AG09319 (cell line): ENCODE data around the gene PGF.
"Not testable (repeated sequence)": the region's sequence is repeated elsewhere in the genome, so short reads cannot be mapped to it uniquely, and the experiment has no call there.

Experiments used
- DNase-seq: peaks from one replicate; pipeline ENCODE4 v3.0.0-alpha.2; 2010; ENCODE audit warnings: low read depth; ENCODE audit errors: extremely low read depth
- TF ChIP-seq, protein P1 (sequence below): IDR thresholded peaks from 2 replicates; pipeline ENCODE4 v1.5.1; 2011; ENCODE audit warnings: low read depth, mild to moderate bottlenecking, inconsistent platforms, low read length, moderate library complexity

The PGF gene

GRCh38 chr14:74936731-74937130, 18.7 kb downstream of the PGF start:
- no peak for DNase-seq
- TF ChIP-seq, protein P1, sequence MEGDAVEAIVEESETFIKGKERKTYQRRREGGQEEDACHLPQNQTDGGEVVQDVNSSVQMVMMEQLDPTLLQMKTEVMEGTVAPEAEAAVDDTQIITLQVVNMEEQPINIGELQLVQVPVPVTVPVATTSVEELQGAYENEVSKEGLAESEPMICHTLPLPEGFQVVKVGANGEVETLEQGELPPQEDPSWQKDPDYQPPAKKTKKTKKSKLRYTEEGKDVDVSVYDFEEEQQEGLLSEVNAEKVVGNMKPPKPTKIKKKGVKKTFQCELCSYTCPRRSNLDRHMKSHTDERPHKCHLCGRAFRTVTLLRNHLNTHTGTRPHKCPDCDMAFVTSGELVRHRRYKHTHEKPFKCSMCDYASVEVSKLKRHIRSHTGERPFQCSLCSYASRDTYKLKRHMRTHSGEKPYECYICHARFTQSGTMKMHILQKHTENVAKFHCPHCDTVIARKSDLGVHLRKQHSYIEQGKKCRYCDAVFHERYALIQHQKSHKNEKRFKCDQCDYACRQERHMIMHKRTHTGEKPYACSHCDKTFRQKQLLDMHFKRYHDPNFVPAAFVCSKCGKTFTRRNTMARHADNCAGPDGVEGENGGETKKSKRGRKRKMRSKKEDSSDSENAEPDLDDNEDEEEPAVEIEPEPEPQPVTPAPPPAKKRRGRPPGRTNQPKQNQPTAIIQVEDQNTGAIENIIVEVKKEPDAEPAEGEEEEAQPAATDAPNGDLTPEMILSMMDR = no peak

DNA sequence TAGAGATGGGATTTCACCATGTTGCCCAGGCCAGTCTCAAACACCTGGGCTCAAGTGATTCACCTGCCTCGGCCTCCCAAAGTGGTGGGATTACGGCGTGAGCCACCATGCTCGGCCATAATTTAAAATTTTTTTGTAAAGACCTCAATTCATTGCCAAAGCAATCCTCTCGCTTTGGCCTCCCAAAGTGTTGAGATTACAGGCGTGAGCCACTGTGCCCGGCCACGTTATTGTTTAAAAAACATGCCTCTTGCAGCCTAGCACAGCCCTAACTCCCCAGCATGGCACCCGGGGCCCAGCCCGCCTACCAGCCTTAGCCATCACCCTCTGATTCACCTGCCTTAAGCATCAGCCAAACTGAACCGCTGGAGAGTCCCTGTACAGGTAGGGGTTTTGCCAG, 19.2 kb downstream of the PGF start:
- TF ChIP-seq, protein P1 = no peak
- no peak for DNase-seq

GRCh38 chr14:74935360-74935680, 20.1 kb downstream of the PGF start:
- no peak for DNase-seq
- TF ChIP-seq, protein P1 = no peak

GRCh38 chr14:74934476-74935359, 20.7 kb downstream of the PGF start:
- no peak for DNase-seq
- TF ChIP-seq, protein P1 = no peak

DNA sequence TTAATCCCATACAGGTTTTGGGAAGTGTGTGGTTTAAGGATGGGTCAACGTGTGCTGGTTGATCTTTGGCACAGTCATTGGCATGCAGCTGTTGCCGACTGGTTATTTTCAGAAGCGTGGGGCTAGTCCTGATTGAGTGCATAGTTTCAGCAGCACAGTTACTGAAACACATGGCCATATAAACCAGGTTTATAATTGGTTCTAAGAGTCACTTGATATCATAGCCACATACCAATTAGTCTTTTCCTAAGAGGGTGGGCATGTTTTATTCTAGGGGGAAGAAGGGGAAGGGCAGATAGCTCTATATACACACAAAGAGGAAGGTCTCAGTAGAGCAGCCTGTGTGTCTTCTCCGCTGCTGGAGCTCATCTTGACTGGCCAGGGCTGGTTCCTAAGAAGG, 21.4 kb downstream of the PGF start:
- TF ChIP-seq, protein P1 = no peak

GRCh38 chr14:74932936-74933335, 22.5 kb downstream of the PGF start:
- DNase-seq = not testable (repeated sequence)

More for the DNA sequence above, 21.4 kb downstream of the PGF start:
- no peak for DNase-seq

DNA sequence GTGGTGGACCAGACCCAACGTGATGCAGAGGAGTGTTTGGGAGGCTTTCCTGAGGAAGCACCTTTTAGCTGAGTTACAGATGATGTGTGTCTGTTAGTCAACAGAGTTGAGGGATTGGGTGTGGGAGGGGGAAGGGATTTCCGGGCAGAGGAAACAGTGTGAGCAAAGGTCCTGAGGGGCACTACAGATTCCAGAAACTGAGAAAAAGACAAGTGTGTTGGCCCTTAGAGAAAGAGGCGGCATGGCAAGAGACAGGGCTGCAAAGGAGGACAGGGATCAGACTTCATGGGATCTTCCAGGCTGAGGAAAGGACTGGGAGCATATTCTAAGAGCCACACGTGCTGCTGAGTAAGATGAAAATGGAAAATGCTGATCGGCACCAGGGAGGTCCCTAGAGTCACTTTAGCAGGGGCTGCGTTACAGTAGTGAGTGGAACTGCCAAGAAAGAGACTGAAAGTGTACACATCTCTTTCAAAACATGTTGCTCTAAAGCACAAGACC, 22.9 kb downstream of the PGF start:
- DNase-seq = no peak
- TF ChIP-seq, protein P1 = no peak

- not testable (repeated sequence) for DNase-seq
Observed at GRCh38 chr14:74931744-74932143, 23.7 kb downstream of the PGF start.
